CD8-positive, alpha-beta memory T cell (primary cell): ENCODE data around the gene NPC1L1. TPM values are rescaled to one million over a fixed set of nuclear protein-coding genes. Genes with fewer than 3 reads are reported as not detected.

Source experiments
- CTCF ChIA-PET: fragments of 350-600 bp; sonication (Branson Sonifier 250); formaldehyde crosslinking; loops from one replicate; lab custom pipeline; 2021; ENCODE audit warnings: antibody characterized with exemption; lab: Charles Lee
- POLR2A ChIA-PET: fragments of 350-600 bp; sonication (Branson Sonifier 250); formaldehyde crosslinking; loops from one replicate; lab custom pipeline; 2021; ENCODE audit warnings: antibody characterized with exemption; lab: Charles Lee
- DNase-seq, 5 donors: peaks; one replicate each; pipeline versions ENCODE4 v3.0.0 to v3.0.0-alpha.2; 2020 to 2022; ENCODE audit warnings: mixed read lengths in 1 of 5
- H3K27ac ChIP-seq: one replicate; pipeline ENCODE4 v1.7.0; 2013; ENCODE audit warnings: low read depth, mild to moderate bottlenecking, low read length, moderate library complexity
- H3K27me3 ChIP-seq: 2 replicates; pipeline ENCODE4 v1.7.0; 2013; ENCODE audit warnings: low read length, mild to moderate bottlenecking; ENCODE audit not compliant: insufficient read depth, poor library complexity, severe bottlenecking
- H3K36me3 ChIP-seq: 2 replicates; pipeline ENCODE4 v1.7.0; 2013; ENCODE audit warnings: mild to moderate bottlenecking, low read length, moderate library complexity; ENCODE audit not compliant: insufficient read depth
- H3K4me1 ChIP-seq: 2 replicates; pipeline ENCODE4 v1.7.0; 2013; ENCODE audit warnings: mild to moderate bottlenecking, low read length, moderate library complexity; ENCODE audit not compliant: insufficient read depth
- H3K4me3 ChIP-seq: 2 replicates; pipeline ENCODE4 v1.7.0; 2013; ENCODE audit warnings: mild to moderate bottlenecking, low read length
- H3K9me3 ChIP-seq: 2 replicates; pipeline ENCODE4 v1.7.0; 2013; ENCODE audit warnings: mild to moderate bottlenecking, low read length
- H3K27ac Mint-ChIP-seq, 8 donors: one replicate each; pipeline ENCODE4 v1.8.0; 2020 to 2021; ENCODE audit warnings: mixed read lengths in 8 of 8, mild to moderate bottlenecking in 6 of 8, inconsistent platforms in 3 of 8, moderate library complexity in 3 of 8
- H3K27me3 Mint-ChIP-seq, 2 donors: one replicate each; pipeline ENCODE4 v1.8.0; 2020 to 2021; ENCODE audit warnings: mixed read lengths in 2 of 2, mild to moderate bottlenecking in 1 of 2, moderate library complexity in 1 of 2
- H3K36me3 Mint-ChIP-seq, 3 donors: one replicate each; pipeline ENCODE4 v1.8.0; 2020 to 2021; ENCODE audit warnings: mixed read lengths in 3 of 3, inconsistent platforms in 1 of 3, mild to moderate bottlenecking in 1 of 3
- H3K4me1 Mint-ChIP-seq, 3 donors: one replicate each; pipeline ENCODE4 v1.8.0; 2020 to 2021; ENCODE audit warnings: mixed read lengths in 3 of 3, inconsistent platforms in 1 of 3, mild to moderate bottlenecking in 1 of 3
- H3K4me3 Mint-ChIP-seq, 7 donors: one replicate each; pipeline ENCODE4 v1.8.0; 2020 to 2021; ENCODE audit warnings: mixed read lengths in 7 of 7, mild to moderate bottlenecking in 6 of 7, moderate library complexity in 4 of 7, inconsistent platforms in 2 of 7
- H3K9me3 Mint-ChIP-seq, 5 donors: one replicate each; pipeline ENCODE4 v1.8.0; 2020 to 2022; ENCODE audit warnings: mixed read lengths in 5 of 5, mild to moderate bottlenecking in 3 of 5, moderate library complexity in 2 of 5, inconsistent platforms in 1 of 5
- polyA plus RNA-seq: library from polyadenylated mRNA; unstranded; fragments of 300-500 nt; fragmentation: Illumina TruSeq; gene quantifications from one replicate; pipeline ENCODE4 v1.2.3, GENCODE V29; 2021
- total RNA-seq, 2 experiments: library from RNA; stranded (reverse); gene quantifications; one replicate each; pipeline ENCODE4 v1.2.3, GENCODE V29; 2021

NPC1L1 gene
- total and polyA plus RNA-seq, 3 experiments from 2014 or later: not detected

DNA sequence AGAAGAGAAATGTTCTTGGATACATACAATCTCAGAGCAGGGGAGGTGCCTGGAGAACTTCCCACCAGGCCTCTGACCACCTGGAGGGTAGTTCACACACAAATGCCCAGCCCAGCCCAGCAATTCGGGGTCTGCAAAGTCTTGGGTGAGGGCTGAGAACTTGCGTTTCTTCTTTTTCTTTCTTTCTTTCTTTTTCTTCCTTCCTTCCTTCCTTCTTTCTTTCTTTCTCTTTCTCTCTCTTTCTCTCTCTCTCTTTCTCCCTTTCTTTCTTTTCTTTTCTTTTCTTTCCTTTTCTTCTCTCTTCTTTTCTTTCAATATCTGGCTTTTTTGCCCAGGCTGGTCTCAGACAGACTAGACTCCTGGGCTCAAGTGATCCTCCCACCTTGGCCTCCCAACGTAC is 22.4 kb downstream of the NPC1L1 start:
- no peaks in the 10 kb centered on the region for H3K4me1 Mint-ChIP-seq
- Histone ChIP-seq H3K9me3 (no peaks in the 10 kb centered on the region), H3K4me3 (no peak overlapping the region), H3K27me3 (no peaks in the 10 kb centered on the region), H3K27ac (no peak overlapping the region), H3K4me1 (no peaks in the 10 kb centered on the region), H3K36me3 (no peaks in the 10 kb centered on the region)
- CTCF ChIA-PET: no interaction called here
- H3K36me3 Mint-ChIP-seq: peaks cover 0 to 7% (median 0%) of the 10 kb centered on the region in 3 donors
- POLR2A ChIA-PET: no interaction called here
- no peak for DNase-seq
- H3K4me3 Mint-ChIP-seq: no peak overlapping the region
- no peak overlapping the region for H3K27ac Mint-ChIP-seq
- peaks cover 10 to 28% of the 10 kb centered on the region in 2 donors for H3K27me3 Mint-ChIP-seq
- H3K9me3 Mint-ChIP-seq: peaks cover 0 to 1% (median 0%) of the 10 kb centered on the region in 5 donors

DNA sequence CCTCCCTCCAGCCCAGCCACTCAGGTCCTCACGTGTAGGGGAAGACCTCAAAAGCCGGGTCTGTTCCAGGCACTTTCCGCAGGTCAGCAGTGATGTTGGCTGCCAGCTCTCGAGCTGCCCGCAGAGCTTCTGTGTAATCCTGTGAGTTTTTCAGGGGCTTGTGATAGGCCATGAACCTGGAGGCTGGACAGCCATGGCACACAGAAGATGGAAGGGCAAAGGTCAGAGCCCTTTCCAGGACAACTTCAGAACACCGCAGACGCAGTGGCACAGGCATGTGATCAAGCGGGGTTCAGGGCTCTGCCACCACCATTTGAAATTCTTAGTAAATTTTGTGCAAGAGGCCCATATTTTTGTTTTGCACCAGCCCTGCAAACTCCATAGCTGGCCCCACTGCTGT is 24.0 kb downstream of the NPC1L1 start:
- no peak overlapping the region for H3K27ac ChIP-seq
- H3K4me3 ChIP-seq: no peak overlapping the region
- no peaks in the 10 kb centered on the region for H3K27me3 ChIP-seq
- H3K36me3 ChIP-seq: no peaks in the 10 kb centered on the region
- H3K9me3 ChIP-seq: no peaks in the 10 kb centered on the region
- ChIA-PET POLR2A (no interaction called here), CTCF (no interaction called here)
- H3K36me3 Mint-ChIP-seq: no peaks in the 10 kb centered on the region
- no peak for DNase-seq
- H3K4me1 ChIP-seq: no peaks in the 10 kb centered on the region
- H3K27ac Mint-ChIP-seq: no peak overlapping the region
- peaks cover 5 to 28% of the 10 kb centered on the region in 2 donors for H3K27me3 Mint-ChIP-seq
- H3K9me3 Mint-ChIP-seq: no peaks in the 10 kb centered on the region
- H3K4me3 Mint-ChIP-seq: no peak overlapping the region
- H3K4me1 Mint-ChIP-seq: no peaks in the 10 kb centered on the region

DNA sequence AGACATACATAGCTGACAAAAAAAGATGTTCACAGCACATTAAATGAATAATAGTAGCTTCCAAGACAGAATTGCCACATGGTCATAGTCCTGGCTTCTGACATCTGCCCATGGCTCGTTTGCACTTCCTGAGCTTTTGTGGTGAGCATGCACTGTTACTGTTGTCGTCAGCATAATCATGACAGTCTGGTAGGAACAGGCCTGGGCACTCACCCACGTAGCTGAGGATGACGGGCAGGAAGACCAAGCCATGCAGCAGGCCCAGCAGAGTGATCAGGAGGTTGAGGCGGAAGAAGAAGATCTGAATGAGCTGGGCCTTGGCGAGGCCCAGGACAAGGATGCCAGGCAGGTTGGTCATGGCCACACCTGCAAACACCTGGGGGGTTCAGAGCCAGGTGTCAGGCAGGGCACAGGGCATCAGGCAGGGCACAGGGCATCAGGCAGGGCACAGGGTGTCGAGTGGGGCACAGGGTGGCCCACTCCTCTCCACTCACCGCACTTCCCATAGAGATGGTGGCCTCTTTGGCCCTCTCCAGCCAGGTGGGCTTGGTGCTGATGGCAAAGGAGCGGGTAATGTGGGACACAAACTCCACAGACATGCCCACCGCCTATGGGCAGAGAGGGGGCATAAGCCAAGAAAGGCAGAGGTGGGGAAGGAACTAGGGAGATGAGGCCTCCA is 25.4 kb downstream of the NPC1L1 start:
- no peak for DNase-seq
- H3K27me3 Mint-ChIP-seq: peaks cover 5 to 15% of the 10 kb centered on the region in 2 donors
- no peak overlapping the region for H3K27ac Mint-ChIP-seq
- ChIA-PET CTCF (interaction anchor here (0.8 to 1.3 kb wide), 2 partner anchors 49 to 1216 kb away, joined by 3 read pairs; no protein-coding TSS in a partner anchor), POLR2A (no interaction called here)
- Histone ChIP-seq H3K27ac (no peak overlapping the region), H3K4me3 (no peak overlapping the region), H3K27me3 (no peaks in the 10 kb centered on the region), H3K4me1 (no peaks in the 10 kb centered on the region), H3K9me3 (no peaks in the 10 kb centered on the region), H3K36me3 (no peaks in the 10 kb centered on the region)
- no peaks in the 10 kb centered on the region for H3K36me3 Mint-ChIP-seq
- no peaks in the 10 kb centered on the region for H3K4me1 Mint-ChIP-seq
- peaks cover 0 to under 1% (median 0%) of the 10 kb centered on the region in 5 donors for H3K9me3 Mint-ChIP-seq
- H3K4me3 Mint-ChIP-seq: no peak overlapping the region

DNA sequence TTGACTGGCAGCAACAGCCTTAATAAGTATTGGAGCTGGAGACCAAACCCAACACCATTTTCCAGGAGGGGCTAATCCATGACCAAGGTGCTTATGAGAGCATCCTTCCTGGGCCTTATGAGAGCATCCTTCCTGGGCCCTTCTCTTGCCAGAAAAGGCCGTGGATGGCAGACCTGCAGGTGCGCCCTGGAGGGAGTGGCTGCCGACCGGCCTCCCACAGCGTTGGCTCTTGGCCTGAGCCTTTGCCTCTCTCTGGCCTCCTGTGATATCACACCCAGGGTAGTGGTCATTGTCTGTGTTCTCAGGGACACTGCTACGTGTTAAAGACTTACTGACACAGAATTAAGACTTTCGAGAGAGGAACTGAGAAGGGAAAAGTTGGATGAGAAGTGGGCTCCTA is 28.4 kb downstream of the NPC1L1 start:
- H3K9me3 Mint-ChIP-seq: peaks cover 0 to 3% (median 2%) of the 10 kb centered on the region in 5 donors
- no peak for DNase-seq
- H3K36me3 ChIP-seq: no peaks in the 10 kb centered on the region
- peaks cover 3 to 12% of the 10 kb centered on the region in 2 donors for H3K27me3 Mint-ChIP-seq
- no peaks in the 10 kb centered on the region for H3K27me3 ChIP-seq
- no peaks in the 10 kb centered on the region for H3K36me3 Mint-ChIP-seq
- H3K4me1 Mint-ChIP-seq: no peaks in the 10 kb centered on the region
- CTCF ChIA-PET: no interaction called here
- POLR2A ChIA-PET: no interaction called here
- no peak overlapping the region for H3K4me3 ChIP-seq
- peak overlapping the region in 1 of 8 donors; percentile 26 for H3K27ac Mint-ChIP-seq
- no peaks in the 10 kb centered on the region for H3K9me3 ChIP-seq
- no peaks in the 10 kb centered on the region for H3K4me1 ChIP-seq
- H3K4me3 Mint-ChIP-seq: no peak overlapping the region
- H3K27ac ChIP-seq: no peak overlapping the region

DNA sequence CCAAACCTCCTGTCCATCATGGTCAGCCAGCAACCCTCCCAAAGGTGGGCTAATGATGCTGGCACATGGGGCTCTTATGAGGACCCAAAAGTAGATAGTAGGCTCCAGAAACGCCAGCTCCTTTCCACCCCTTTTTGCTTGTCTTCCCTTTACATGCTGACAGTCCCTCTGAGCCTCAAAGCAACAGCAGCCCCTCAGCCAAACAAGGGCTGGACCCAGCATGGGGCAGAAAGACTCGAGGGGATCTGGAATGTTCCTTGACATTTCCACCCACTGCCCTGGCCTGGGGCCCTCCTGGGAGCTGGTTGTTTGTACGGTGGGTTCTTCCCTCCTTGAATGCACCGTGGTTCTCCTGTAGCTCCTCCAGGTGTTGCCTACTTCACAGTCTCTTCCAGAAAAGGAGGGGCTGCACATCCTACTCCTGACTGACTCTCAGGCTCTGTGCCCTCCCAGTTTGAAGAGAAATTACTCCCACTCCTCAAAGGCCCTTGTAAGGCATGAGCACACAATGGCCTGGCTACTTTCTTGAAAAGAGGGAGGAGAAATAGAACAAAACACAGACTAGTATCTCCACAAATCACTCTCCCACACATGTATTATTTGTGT is 29.2 kb downstream of the NPC1L1 start:
- Mint-ChIP-seq H3K27me3 (peaks cover 3 to 12% of the 10 kb centered on the region in 2 donors), H3K27ac (peak overlapping the region in 1 of 8 donors; percentile 52), H3K4me1 (no peaks in the 10 kb centered on the region), H3K36me3 (peaks cover 0 to 1% (median 0%) of the 10 kb centered on the region in 3 donors), H3K4me3 (no peak overlapping the region), H3K9me3 (peaks cover 0 to 3% (median 2%) of the 10 kb centered on the region in 5 donors)
- no peak overlapping the region for H3K4me3 ChIP-seq
- no peaks in the 10 kb centered on the region for H3K9me3 ChIP-seq
- POLR2A ChIA-PET: no interaction called here
- no peak for DNase-seq
- H3K27me3 ChIP-seq: no peaks in the 10 kb centered on the region
- CTCF ChIA-PET: no interaction called here
- no peaks in the 10 kb centered on the region for H3K36me3 ChIP-seq
- H3K27ac ChIP-seq: no peak overlapping the region
- no peaks in the 10 kb centered on the region for H3K4me1 ChIP-seq

DNA sequence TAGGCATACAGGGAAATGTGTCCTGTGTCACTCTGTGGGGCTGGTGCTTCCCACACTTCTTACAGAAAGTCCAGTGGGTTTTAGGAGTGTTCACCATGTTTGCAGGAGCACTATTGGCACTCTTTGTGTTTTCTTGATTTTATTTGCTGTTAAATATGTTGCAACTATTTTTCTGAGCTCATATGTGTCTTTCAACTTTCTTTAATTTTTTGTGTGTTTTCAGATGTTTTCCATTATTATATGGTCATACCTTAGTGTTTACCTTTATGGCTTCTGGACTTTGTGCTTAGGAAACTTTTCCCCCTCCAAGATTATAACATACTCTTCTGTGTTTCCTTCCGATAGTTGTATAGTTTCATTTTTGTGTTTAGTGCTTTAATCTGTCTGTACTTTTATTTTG is 29.9 kb downstream of the NPC1L1 start:
- H3K27ac Mint-ChIP-seq: no peak overlapping the region
- no peak overlapping the region for H3K27ac ChIP-seq
- H3K27me3 ChIP-seq: no peaks in the 10 kb centered on the region
- no peaks in the 10 kb centered on the region for H3K9me3 ChIP-seq
- H3K36me3 ChIP-seq: no peaks in the 10 kb centered on the region
- no peaks in the 10 kb centered on the region for H3K4me1 ChIP-seq
- peaks cover 3 to 12% of the 10 kb centered on the region in 2 donors for H3K27me3 Mint-ChIP-seq
- H3K36me3 Mint-ChIP-seq: peaks cover 0 to 1% (median 0%) of the 10 kb centered on the region in 3 donors
- no peaks in the 10 kb centered on the region for H3K4me1 Mint-ChIP-seq
- no peak overlapping the region for H3K4me3 Mint-ChIP-seq
- peaks cover 0 to 3% (median 2%) of the 10 kb centered on the region in 5 donors for H3K9me3 Mint-ChIP-seq
- H3K4me3 ChIP-seq: no peak overlapping the region
- DNase-seq: no peak
- ChIA-PET CTCF (no interaction called here), POLR2A (no interaction called here)

DNA sequence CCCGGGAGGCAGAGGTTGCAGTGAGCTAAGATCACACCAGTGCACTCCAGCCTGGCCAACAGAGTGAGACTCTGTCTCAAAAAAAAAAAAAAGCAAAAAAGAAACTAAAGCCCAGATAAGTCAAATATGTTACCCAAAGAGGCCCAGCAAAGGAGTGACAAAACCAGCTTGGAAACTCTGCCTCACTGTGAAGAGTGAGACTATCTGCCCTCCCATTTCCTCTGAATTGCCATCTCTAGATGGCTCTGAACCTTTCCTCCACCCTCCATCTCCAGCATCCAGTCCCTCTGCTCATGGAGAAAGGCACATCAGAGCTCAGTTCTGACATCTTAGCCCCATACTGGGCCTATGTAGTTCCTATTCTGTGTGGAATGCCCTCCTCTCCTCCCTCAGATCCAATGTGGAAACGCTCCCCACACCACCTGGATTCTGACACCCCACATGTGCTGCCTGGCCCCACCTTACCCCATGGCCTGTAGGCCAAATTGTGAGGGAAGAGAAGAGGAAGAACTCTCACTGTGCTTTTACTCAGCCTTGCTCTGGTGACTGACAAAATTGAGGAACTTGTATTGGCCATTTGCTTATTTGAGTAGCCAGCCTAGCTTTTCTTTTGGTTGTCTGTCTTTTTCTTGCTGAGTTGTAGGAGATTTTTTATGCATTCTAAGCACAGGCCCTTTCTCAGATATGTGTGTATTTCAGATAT is 32.7 kb downstream of the NPC1L1 start:
- no peak for DNase-seq
- POLR2A ChIA-PET: no interaction called here
- Histone ChIP-seq H3K27ac (no peak overlapping the region), H3K4me3 (no peak overlapping the region), H3K4me1 (no peaks in the 10 kb centered on the region), H3K36me3 (no peaks in the 10 kb centered on the region), H3K27me3 (no peaks in the 10 kb centered on the region), H3K9me3 (no peaks in the 10 kb centered on the region)
- H3K27ac Mint-ChIP-seq: no peak overlapping the region
- CTCF ChIA-PET: no interaction called here
- peaks cover 0 to 4% (median 3%) of the 10 kb centered on the region in 3 donors for H3K4me1 Mint-ChIP-seq
- H3K27me3 Mint-ChIP-seq: peaks cover 3 to 14% of the 10 kb centered on the region in 2 donors
- H3K9me3 Mint-ChIP-seq: peaks cover 0 to 3% (median 2%) of the 10 kb centered on the region in 5 donors
- H3K4me3 Mint-ChIP-seq: no peak overlapping the region
- H3K36me3 Mint-ChIP-seq: peaks cover 0 to 1% (median 0%) of the 10 kb centered on the region in 3 donors
